ENCODE results near the gene LMNTD1.

The LMNTD1 gene

GRCh38 chr12:25578411-25579143 is 25.5 kb upstream of the LMNTD1 start:
- H3K4me3 Mint-ChIP-seq = no peak overlapping the region
- peaks cover 1% of the 10 kb centered on the region for H3K9me3 Mint-ChIP-seq
- H3K27me3 Mint-ChIP-seq = no peaks in the 10 kb centered on the region
- no peak overlapping the region for H3K27ac Mint-ChIP-seq
- CTCF ChIA-PET = no interaction called here
- H3K36me3 Mint-ChIP-seq = no peaks in the 10 kb centered on the region
- H3K4me1 Mint-ChIP-seq = no peaks in the 10 kb centered on the region
- no peak for DNase-seq

- CTCF ChIA-PET = no interaction called here
- H3K27me3 Mint-ChIP-seq = no peaks in the 10 kb centered on the region
- H3K36me3 Mint-ChIP-seq = no peaks in the 10 kb centered on the region
- H3K27ac Mint-ChIP-seq = no peak overlapping the region
- no peak overlapping the region for H3K4me3 Mint-ChIP-seq
- H3K9me3 Mint-ChIP-seq = peaks cover 1% of the 10 kb centered on the region
- H3K4me1 Mint-ChIP-seq = no peaks in the 10 kb centered on the region
- no peak for DNase-seq
Observed at GRCh38 chr12:25574761-25575160, 21.7 kb upstream of the LMNTD1 start.

- CTCF ChIA-PET = no interaction called here
- DNase-seq = no peak
- no peak overlapping the region for H3K4me3 Mint-ChIP-seq
- no peaks in the 10 kb centered on the region for H3K4me1 Mint-ChIP-seq
- H3K9me3 Mint-ChIP-seq = peaks cover 1% of the 10 kb centered on the region
- no peak overlapping the region for H3K27ac Mint-ChIP-seq
- H3K36me3 Mint-ChIP-seq = no peaks in the 10 kb centered on the region
- no peaks in the 10 kb centered on the region for H3K27me3 Mint-ChIP-seq
Observed at GRCh38 chr12:25573346-25573745, 20.3 kb upstream of the LMNTD1 start.

- Mint-ChIP-seq H3K4me1 (no peaks in the 10 kb centered on the region), H3K27me3 (no peaks in the 10 kb centered on the region), H3K4me3 (no peak overlapping the region), H3K27ac (no peak overlapping the region), H3K9me3 (no peaks in the 10 kb centered on the region), H3K36me3 (no peaks in the 10 kb centered on the region)
- CTCF ChIA-PET = no interaction called here
- no peak for DNase-seq
Observed at GRCh38 chr12:25570418-25570817, 17.3 kb upstream of the LMNTD1 start.

GRCh38 chr12:25566202-25566949 is 13.3 kb upstream of the LMNTD1 start:
- no peak for DNase-seq
- Mint-ChIP-seq H3K9me3 (no peaks in the 10 kb centered on the region), H3K27ac (no peak overlapping the region), H3K27me3 (no peaks in the 10 kb centered on the region), H3K36me3 (no peaks in the 10 kb centered on the region), H3K4me3 (no peak overlapping the region), H3K4me1 (no peaks in the 10 kb centered on the region)
- CTCF ChIA-PET = no interaction called here

GRCh38 chr12:25558586-25558985 is 5.5 kb upstream of the LMNTD1 start:
- no peaks in the 10 kb centered on the region for H3K4me1 Mint-ChIP-seq
- H3K4me3 Mint-ChIP-seq = no peak overlapping the region
- H3K36me3 Mint-ChIP-seq = no peaks in the 10 kb centered on the region
- CTCF ChIA-PET = no interaction called here
- peaks cover 3% of the 10 kb centered on the region for H3K9me3 Mint-ChIP-seq
- no peak for DNase-seq
- no peaks in the 10 kb centered on the region for H3K27me3 Mint-ChIP-seq
- H3K27ac Mint-ChIP-seq = no peak overlapping the region

DNA sequence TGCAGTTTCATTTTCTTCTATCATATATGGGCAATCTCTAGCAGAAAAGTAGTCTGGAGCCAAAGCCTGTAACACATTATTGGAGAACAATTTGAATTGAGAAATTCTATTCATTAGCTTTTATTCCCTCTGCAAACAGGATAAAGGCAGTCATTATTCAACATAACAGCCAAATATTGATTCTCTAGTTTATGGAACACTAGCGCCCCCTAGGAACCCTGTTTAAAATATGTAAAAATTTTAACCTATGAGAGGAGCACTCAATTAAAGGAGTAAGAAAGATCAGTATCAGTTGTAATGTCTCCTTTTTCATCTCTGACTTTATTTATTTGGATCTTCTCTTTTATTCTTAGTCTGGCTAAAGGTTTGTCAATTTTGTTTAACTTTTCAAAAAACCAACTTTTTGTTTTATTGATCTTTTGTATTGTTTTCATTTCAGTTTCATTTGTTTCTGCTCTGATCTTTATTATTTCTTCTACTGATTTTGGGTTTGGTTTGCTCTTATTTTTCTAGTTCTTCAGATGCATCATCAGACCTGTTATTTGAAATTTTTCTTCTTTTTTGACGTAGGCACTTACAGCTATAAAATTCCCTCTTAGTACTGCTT is 4.8 kb upstream of the LMNTD1 start:
- Mint-ChIP-seq H3K4me3 (no peak overlapping the region), H3K4me1 (no peaks in the 10 kb centered on the region), H3K9me3 (peaks cover 3% of the 10 kb centered on the region), H3K27ac (no peak overlapping the region), H3K27me3 (no peaks in the 10 kb centered on the region), H3K36me3 (no peaks in the 10 kb centered on the region)
- CTCF ChIA-PET = no interaction called here
- no peak for DNase-seq

GRCh38 chr12:25556153-25556552 is 3.1 kb upstream of the LMNTD1 start:
- Mint-ChIP-seq H3K9me3 (peaks cover 3% of the 10 kb centered on the region), H3K4me3 (no peak overlapping the region), H3K27ac (no peak overlapping the region), H3K4me1 (no peaks in the 10 kb centered on the region), H3K27me3 (no peaks in the 10 kb centered on the region), H3K36me3 (no peaks in the 10 kb centered on the region)
- CTCF ChIA-PET = no interaction called here
- no peak for DNase-seq

DNA sequence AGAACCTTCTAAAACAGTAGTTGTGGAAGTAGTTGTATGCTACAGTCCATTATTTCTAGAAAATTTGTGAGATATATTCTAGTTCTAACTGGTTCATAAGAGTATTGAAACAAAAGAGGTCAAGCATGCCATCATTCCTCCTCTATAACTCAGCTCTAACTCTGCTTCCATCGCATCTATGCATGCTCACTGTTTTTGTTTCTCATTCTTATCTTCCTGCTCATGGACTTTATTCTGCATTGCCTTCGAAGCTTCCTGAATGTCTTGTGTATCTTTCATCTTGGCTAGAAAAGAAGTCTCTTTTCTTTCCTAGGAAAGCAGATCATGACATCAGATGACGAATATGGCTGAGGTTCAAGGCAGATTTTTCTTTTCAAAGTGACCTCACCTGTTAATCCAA is 402 bp downstream of the LMNTD1 start:
- H3K27me3 Mint-ChIP-seq = no peaks in the 10 kb centered on the region
- no peak overlapping the region for H3K4me3 Mint-ChIP-seq
- H3K4me1 Mint-ChIP-seq = no peaks in the 10 kb centered on the region
- H3K36me3 Mint-ChIP-seq = no peaks in the 10 kb centered on the region
- no peaks in the 10 kb centered on the region for H3K9me3 Mint-ChIP-seq
- CTCF ChIA-PET = no interaction called here
- H3K27ac Mint-ChIP-seq = no peak overlapping the region
- no peak for DNase-seq

GRCh38 chr12:25550186-25550585 is 2.9 kb downstream of the LMNTD1 start:
- no peak overlapping the region for H3K4me3 Mint-ChIP-seq
- H3K36me3 Mint-ChIP-seq = no peaks in the 10 kb centered on the region
- CTCF ChIA-PET = no interaction called here
- H3K9me3 Mint-ChIP-seq = no peaks in the 10 kb centered on the region
- H3K27ac Mint-ChIP-seq = no peak overlapping the region
- DNase-seq = no peak
- no peaks in the 10 kb centered on the region for H3K4me1 Mint-ChIP-seq
- H3K27me3 Mint-ChIP-seq = no peaks in the 10 kb centered on the region

- Mint-ChIP-seq H3K36me3 (no peaks in the 10 kb centered on the region), H3K4me3 (no peak overlapping the region), H3K27ac (no peak overlapping the region), H3K4me1 (no peaks in the 10 kb centered on the region), H3K27me3 (no peaks in the 10 kb centered on the region), H3K9me3 (no peaks in the 10 kb centered on the region)
- DNase-seq = no peak
- CTCF ChIA-PET = no interaction called here
Observed at GRCh38 chr12:25549120-25549519, 4.0 kb downstream of the LMNTD1 start.

- Mint-ChIP-seq H3K4me3 (no peak overlapping the region), H3K4me1 (no peaks in the 10 kb centered on the region), H3K27me3 (no peaks in the 10 kb centered on the region), H3K9me3 (no peaks in the 10 kb centered on the region), H3K27ac (no peak overlapping the region), H3K36me3 (no peaks in the 10 kb centered on the region)
- no peak for DNase-seq
- CTCF ChIA-PET = no interaction called here
Observed at GRCh38 chr12:25546318-25546717, 6.8 kb downstream of the LMNTD1 start.

DNA sequence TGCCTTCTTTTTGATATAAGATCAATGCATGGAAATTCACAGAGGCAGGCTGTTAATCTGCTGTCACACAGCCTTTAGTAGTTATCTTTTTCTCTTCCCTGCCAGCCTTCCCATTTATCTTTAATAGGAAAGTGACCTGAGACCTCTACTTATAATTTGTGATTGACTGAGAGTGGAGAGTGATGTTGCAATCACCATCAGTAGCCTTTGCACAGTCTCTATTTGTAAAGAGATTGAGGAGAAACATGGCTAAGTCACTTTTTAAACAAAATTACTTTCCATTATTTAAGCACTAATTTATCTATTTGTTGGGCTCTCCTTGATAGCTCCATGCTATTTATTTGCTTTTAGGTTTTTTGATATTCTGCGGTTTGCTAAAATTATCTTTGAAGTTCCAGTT is 19.9 kb downstream of the LMNTD1 start:
- H3K4me3 Mint-ChIP-seq = no peak overlapping the region
- DNase-seq = no peak
- CTCF ChIA-PET = interaction anchor here (1.3 kb wide), 1 partner anchor 11 kb away, joined by 3 read pairs; no protein-coding TSS in a partner anchor
- no peaks in the 10 kb centered on the region for H3K9me3 Mint-ChIP-seq
- H3K27ac Mint-ChIP-seq = no peak overlapping the region
- no peaks in the 10 kb centered on the region for H3K36me3 Mint-ChIP-seq
- peaks cover 3% of the 10 kb centered on the region for H3K27me3 Mint-ChIP-seq
- H3K4me1 Mint-ChIP-seq = no peaks in the 10 kb centered on the region

GRCh38 chr12:25531502-25532052 is 21.5 kb downstream of the LMNTD1 start:
- Mint-ChIP-seq H3K27ac (no peak overlapping the region), H3K9me3 (no peaks in the 10 kb centered on the region), H3K4me1 (no peaks in the 10 kb centered on the region), H3K4me3 (no peak overlapping the region), H3K36me3 (no peaks in the 10 kb centered on the region), H3K27me3 (no peaks in the 10 kb centered on the region)
- CTCF ChIA-PET = no interaction called here
- DNase-seq = no peak

DNA sequence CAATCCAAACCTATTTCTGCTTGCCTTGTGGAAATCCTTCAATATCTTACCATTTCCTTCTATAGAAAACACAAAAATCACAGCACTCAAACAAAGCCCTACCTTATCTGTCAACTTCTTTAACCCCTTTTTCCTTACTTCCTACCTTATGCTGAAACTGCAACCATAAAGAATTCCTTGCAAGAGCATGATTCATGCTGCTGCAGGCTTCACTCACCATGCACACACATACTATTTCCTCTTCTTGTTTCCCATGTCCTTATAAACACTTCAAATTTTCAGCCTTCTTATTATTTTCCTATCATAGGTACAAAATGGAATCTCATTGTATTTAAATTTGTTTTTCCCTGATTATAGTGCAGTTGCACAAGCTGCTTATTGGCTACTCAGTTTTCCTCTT is 23.3 kb downstream of the LMNTD1 start:
- Mint-ChIP-seq H3K4me1 (no peaks in the 10 kb centered on the region), H3K9me3 (no peaks in the 10 kb centered on the region), H3K36me3 (no peaks in the 10 kb centered on the region), H3K27me3 (no peaks in the 10 kb centered on the region), H3K27ac (no peak overlapping the region), H3K4me3 (no peak overlapping the region)
- no peak for DNase-seq
- CTCF ChIA-PET = no interaction called here
